Measurements from ENCODE around the gene PLEKHG7.
"Not testable (repeated sequence)": the region's sequence is repeated elsewhere in the genome, so short reads cannot be mapped to it uniquely, and the experiment has no call there.

PLEKHG7 gene

DNA sequence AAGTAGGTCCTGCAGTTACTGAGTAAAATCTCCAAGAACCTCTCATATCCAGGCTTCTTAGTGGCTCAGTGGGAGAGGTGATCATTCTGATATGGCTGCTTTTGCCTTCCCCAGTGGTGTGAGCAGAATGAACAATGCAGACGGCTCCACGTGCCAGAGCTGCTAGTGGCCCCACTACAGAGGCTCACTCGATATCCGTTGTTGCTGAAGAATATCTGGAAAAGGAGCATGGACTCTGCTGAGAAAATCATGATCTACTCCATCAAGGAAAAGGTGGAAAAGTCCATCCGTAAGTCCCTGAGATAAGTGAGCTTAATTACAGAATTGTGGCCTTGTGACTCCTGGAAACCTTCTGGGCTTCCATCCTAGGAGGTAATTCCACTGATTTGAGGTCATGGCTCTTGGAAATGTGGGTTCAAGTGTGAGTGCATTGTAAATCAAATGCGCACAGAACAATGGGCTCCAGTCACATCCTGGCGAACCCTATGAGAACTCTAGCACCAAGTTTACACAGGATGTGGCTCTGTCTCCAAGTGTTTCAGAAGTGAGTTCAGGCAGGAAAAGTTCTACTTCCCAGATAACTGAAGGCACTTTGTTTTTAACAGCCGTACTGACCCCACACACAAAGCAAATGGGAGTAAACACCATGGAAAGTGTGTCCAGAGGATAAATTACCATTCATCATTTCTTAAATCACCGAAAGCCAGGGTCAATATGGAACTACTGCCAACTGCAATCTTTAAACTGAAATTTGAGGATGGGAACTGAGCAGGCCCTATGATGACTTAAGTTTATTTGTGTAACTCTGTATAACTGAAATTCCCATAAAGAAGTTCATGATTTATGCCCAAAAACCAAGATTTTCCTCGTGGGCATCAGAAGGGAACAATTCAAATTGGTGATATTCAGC lies 51.4 kb downstream of the PLEKHG7 start:
- no peak for DNase-seq

DNA sequence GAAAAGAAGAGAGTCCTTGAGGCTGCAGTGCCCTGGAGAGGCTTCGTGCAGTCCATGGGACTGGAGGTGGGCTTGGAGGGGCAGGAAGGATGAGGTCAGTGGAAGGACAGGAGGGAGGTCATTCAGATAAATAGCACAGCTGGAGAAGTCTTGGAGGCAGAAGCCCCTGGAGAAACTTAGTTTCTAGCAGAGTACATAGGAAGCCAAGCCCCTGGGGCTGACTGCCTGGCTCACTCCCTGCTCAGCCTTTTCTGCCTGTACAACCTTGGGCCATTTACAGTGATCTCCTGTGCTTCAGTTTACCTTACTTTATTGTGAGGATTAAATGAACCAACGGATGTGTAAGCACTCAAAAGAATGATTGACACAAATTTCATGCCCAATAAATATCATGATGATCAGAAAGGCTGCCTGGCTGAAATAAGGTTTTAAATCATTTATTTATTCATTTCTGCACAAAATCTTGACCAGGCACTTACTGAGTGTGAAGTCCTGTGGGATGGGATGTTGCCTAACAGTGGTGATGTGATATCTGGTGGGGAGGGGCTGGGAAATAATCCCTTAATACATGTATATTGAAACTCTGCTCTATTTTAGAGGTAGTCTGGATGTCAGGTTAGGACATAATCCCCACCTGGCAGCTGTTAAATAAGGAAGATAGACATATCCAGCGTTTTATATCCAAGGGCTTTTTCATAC lies 54.3 kb downstream of the PLEKHG7 start:
- DNase-seq: no peak

DNA sequence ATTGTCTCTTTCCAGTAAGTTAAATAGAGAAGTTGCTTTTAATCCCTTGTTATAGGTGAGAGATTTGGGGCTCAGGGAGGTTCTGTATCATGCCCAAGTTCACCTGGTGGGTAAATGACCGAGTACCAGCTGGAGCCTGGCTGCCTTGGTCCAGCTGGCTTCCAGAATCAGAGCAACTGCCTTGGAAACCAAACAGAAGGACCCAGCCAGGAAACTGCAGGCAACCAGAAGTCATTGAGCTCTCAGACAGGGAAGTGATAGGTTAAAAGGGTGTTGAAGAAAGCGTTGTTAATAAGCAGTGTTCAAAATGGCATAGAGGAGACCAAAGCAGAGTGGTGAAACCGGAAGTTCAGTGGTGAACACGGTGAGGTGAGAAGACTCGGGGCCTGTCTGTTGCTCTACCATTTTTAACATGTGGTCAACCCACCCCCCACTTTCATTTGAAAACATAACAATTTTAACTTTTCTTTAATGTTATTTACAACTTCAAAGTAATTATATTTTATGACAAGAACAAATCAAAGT lies 54.9 kb downstream of the PLEKHG7 start:
- DNase-seq: no peak

DNA sequence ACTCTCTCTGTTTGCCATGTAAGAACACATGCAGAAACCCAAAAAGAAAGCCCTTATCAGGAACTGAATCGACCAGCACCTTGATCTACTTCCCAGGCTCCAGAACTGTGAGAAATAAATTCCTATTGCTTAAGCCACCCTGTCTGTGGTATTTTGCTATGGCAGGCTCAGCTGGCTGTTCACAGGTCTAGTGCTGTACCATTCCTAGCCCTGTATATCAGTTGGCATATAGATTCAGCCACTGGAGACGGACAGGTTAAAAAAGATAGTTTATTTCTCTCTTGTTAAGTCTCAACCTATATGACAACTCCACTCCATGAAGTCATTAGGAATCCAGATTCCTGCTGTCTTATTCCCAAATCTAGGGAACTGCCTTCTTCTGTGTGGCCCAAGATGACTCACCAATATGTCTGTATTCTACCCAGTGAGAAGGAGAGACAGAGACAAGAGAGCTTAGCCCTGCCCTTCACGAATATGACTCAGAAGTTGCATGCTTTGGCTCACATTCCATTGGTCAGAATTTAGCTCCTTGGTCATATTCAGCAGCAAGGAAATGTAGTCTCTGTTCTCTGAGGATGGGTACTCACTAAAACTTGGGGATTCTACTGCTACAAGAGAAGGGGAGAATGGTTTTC lies 57.0 kb downstream of the PLEKHG7 start:
- no peak for DNase-seq

DNA sequence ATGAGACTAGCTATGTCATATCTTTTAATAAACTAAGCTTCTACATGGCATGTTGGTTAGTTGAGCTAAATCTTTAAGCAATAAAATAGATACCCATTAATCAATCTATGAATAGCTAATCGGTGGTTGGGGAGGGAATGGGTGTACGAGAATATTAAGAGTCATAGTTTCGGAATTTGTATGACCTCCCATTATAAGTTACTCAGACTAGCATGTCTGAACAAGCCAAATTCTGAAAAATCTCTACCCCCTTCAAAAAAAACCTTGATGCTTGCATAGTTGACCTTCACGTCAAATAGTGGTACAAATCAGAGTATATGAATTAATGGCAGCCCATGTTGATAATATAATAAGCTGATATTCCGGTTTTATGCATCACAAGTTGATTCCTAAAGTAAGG lies 60.0 kb downstream of the PLEKHG7 start:
- no peak for DNase-seq

DNA sequence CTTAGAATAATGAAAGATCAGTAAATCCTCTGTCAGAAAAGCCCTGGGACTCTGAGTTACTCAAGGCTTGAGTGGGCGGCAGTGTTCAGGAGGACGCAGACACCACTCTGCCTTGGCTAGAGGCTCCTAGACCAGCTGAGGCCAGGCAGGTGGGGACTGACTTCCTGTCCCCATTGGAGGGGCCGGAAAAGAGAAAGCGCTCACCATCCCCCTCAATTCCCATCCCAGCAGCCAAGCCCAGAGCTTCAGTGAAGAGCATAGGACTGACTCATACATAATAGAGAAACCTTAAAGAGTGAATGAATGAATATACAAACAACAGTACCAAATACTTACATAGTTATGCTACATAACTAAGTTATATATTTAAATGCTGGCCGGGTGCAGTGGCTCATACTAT lies 62.0 kb downstream of the PLEKHG7 start:
- no peak for DNase-seq

DNA sequence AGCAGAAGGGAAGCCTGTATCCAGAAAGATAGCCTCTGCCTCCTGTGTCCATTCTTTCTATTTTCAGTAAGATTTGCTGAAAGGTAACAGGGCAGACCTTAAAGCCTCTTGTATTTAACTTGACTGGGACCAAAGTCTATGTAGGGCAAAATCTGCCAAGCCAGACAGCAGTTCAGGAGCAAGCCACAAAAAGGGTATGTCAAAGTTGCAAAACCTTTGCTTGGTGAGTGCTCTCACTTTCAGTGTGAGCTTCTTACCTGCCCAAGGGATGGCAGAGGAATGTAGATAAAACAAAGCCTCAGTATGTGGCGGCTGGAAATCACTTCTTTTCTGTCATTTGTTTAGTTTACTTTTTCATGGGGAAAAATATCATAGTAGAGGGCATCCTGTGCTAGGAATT lies 63.1 kb downstream of the PLEKHG7 start:
- no peak for DNase-seq

DNA sequence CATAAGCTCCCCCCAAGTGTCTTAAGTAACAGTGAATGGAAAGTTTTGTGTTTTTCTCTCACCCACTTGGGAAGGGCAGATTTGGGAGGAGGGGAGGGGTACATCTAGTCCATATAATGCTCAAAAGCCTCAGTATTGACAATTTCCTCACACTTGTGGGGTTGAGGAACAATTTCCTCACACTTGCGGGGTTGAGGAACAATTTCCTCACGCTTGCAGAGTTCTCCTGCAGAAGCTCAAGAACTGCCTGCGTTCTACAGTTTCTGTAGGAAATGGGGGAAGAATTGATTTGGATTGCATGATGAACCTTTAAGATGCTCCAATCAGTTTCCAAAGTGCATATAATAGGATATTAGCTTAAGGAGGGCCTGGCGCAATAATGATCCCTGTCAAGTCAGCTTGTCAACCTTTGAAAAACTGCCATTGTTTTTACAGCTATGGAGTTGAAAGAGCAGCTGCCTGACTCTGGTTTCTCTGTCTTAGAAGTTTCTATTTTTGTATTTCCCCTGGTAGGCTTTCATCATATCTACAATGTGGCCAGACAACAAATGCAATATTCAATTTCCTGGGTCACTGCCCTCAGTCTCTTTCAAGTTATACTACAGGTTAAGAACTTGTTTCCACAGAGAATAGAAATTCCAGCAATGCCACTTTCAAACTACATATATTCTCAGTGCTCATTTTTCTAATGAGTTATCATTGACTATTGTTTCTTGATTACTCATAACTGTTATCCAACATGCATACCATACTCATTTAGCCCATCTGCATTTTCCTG lies 66.5 kb downstream of the PLEKHG7 start:
- no peak for DNase-seq

DNA sequence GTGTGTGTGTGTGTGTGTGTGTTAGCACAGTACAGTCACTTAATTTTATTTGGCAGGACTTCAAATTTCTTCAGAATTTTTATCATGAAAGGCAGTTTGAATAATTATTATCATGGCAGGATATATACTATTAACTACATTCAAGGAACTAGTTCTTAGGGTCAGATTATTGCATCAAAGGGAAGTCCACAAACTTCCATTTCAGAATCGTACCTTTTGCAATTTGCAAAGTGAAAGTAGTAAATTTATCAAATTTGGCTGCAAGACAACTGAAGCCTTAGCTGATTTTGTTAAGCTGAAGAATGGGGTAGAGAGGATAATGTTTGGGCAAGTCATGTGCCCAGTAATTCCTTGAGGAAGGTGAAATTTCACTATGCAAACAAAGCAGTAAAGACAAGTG lies 68.2 kb downstream of the PLEKHG7 start:
- no peak for DNase-seq

DNA sequence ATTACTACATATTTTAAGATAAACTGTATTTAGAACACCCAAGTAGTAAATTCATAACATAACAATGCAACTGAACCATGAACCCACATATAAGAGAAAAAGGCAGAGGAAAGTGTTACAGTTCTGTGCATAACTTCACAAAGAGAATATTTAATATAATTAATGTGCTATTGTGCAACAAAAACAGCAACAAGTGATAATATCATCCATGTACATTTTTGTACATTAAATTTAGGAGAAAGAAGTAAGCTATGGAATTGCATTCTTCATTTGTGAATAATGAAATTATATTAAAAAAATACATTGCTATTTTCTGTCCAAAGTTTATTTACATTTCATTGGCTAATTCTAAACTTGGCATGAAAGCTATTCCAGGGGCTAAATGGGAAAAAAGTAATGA lies 72.6 kb downstream of the PLEKHG7 start:
- DNase-seq: no peak

DNA sequence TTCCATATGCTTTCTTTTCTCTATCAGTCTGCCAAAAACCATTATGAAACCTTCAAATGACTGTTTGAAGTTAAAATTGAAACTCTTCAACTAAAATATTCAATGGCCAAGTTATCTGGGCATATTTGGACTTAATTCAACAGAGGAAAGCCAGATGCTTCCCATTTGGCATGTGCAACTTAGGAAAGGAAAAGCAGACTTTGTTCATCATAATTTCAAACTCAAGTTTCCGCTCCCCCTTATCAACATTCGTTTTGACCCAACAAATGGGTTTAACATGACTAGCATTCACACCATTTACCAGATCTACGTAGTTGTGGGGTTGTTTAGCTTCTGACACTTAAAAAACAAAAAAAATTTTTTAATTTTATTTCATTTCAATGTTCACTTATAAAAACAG lies 75.7 kb downstream of the PLEKHG7 start:
- no peak for DNase-seq

DNA sequence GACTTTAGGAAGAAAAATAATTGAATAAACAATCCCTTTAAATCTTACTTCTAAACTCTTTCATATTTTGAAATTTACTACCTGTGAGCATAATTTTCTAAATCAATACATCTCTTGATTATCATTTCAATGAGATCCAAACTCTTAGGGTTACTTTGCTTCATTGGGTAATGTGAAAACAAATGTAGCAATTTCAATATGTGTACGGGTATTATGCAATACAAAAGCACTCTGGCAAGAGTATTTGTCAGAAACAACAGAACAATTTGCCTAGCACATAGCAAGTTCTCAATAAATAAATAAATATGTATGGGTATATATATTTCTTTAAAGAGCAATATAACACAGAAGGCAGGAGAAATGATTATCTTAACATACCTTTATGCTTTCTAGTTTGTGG lies 77.1 kb downstream of the PLEKHG7 start:
- DNase-seq: no peak

DNA sequence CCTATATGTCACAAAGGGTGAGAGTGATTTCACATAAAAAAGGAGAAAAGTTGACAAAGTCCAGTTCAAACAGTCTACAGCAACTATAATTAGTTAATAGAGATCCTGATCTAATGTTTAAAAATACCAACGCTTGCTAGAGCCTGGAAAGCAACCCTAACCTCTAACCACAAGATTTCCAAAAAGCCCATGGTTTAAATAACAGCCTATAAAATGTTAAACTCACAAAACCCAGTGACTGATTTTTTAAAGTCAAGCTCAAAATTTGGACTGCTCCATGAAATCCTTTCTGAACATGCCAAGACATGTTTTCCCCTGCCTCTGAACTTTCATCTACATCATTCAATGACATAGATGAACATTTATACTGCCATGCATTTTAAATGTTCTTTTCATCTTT lies 81.6 kb downstream of the PLEKHG7 start:
- no peak for DNase-seq

DNA sequence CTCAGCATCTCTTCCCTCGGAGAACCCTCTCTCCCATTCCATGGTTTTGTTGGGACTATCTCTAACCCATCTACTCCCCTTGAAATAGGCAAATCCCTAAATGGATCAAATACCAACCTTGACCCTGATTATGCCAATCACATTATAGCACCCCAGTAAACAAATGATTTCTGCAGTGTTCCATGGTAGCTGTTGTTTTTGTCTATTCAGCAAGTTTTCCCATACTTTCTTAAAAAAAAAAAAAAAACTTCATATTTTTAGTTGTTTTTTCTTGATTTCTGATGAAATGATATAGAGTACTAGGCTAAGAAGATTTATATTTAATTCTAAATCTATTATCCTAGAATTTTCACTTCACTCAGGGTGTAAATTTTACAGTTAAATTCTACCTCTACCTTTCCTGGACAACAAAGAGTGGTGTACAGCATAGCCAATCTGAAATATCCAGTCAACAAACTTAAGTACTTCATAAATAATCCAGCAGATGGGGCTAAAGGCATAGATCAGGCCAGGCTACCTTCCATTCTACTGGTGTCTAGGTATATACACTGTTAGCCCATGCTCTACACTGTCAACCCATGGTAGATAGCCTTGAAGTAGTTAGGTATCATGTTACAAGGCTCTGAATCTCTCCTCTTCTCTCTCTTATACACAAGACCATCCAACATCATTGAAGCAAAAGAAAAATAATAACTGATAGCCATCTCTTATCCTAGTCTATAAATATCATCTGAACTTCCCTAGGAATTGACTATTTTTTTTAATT lies 82.2 kb downstream of the PLEKHG7 start:
- no peak for DNase-seq

DNA sequence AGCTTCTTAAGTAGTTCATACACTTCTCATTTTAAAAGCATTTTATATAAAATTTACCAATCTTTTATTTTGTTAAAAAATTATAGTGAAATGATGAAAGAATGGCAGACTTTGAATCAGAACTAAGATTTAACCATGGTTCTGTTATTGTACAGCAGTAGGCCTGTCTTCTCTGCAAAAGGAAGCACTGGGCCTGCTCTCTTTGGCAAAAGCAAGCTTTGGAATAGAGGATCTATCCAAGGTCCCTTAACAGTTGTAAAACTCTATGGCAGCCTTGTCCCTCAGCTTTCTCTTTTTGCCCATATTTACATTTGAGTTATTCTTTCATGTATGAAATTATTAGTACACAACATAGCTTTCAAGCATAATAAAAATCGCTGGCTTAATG lies 82.8 kb downstream of the PLEKHG7 start:
- DNase-seq: no peak

DNA sequence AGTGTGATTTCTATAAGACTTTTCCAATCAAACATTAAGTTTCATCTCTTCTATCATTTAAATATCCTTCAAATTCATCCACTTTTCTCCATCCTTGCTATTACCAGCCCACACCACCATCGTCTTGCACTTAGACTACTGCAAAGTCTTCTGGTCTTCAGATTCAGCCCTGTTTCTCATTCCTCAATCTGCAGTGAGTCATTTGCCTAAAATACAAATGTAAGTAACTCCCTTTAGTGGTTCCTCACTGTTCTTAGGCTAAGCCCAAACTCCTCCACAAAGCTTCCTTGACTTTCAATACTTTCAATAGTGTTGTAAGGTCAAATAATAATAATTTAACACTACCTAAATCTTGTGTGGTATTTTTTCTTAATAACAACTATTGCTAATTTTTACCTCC lies 83.3 kb downstream of the PLEKHG7 start:
- no peak for DNase-seq

DNA sequence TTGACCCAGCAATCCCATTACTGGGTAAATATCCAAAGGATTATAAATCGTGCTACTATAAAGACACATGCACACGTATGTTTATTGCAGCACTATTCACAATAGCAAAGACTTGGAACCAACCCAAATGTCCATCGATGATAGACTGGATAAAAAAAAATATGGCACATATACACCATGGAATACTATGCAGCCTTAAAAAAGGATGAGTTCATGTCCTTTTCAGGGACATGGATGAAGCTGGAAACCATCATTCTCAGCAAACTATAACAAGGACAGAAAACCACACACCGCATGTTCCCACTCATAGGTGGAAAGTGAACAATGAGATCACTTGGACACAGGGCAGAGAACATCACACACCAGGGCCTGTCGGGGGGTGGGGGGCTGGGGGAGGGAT lies 91.6 kb downstream of the PLEKHG7 start:
- DNase-seq: not testable (repeated sequence)

DNA sequence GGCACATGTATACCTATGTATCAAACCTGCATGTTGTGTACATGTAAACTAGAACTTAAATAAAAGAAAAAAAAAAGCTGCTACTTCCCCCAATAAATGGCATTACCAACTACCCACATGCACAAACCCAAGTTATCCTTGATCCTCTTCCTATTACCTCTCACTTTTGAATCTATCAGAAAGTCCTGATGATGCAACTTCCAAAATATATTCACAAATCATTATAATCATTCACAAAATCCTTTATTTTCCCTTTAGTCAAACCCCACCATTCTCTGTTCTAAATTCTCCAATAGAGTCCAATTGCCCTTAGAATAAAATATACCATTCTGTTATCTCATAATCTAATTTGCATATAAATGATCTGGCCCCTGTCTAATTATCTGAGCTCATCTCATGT lies 92.0 kb downstream of the PLEKHG7 start:
- no peak for DNase-seq

DNA sequence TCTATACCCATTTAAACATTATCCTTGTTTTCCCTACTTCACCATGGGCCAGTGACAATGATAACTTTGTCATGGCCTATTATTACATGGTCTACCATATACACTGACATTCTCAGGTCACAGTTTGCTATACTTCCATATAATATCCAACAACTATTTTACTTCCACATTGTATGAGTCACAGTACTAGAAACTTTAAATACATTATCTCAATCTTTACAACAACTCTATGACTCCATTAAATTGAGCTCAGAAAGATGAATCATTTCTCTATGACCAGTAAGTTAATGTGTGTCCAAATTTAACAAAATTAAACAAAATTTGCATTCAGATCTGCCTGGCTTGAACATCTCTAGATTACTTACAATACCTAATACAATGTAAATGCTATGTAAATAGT lies 93.9 kb downstream of the PLEKHG7 start:
- no peak for DNase-seq

DNA sequence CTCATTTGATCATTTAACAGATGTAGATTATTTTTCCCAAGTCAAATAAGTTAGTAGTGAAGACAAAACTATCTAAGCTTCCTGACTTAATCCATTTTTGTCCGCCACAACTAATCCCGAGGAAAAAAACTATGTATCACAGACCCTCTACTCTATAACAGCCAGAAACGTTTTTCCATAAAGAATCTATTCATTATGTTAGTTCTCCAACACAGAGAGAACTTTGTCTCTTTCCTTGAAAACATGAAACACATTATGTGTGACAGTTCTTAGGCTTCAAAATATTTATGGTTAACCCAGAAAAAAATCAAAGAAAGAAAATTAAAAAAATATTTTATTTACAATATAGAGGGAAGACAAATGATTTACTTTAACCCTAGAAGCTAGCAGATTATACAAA lies 100.1 kb downstream of the PLEKHG7 start:
- no peak for DNase-seq

DNA sequence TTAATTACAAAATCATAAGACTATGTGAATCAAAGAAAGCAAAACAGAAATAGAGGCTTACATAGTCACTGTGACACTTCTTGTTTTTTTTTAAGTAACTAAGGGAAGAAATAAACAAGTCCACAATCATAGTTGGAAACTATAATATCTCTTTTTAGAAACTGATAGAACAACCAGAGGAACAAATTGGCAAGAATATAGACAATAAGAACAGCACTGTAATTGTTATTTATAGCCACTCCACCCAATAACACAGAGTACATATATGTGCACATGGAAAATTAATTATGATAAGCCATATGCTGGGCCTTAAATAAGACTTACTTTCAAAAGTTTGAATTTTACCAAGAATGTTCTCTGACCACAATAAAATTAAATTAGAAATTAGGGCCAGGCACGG lies 101.1 kb downstream of the PLEKHG7 start:
- DNase-seq: no peak

DNA sequence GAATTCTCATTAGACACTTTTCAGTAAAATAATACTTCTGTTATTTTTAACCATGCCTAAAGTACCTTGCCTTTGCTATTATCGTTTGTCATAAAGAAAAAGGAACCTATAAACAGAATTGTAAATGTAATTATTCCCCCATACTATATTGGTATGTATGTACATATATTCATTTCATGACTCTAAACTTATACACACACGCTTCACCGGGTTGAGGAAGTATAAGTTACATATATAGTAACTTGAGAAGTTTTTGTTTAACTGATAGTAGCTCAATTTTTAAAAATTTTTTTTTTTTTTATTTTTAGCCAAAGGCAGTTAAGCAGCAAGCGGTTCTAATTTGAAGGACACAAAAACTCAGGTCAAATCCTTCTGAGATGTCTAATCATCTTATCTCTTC lies 107.6 kb downstream of the PLEKHG7 start:
- no peak for DNase-seq

All from activated T-cell treated with anti-CD3 and anti-CD28 coated beads, Interleukin-2, amount 50 U/mL, for 48 hours (primary cell).